Uterus (tissue), 2 donors: ENCODE measurements around the gene ERC2.

Experiments used
- POLR2A ChIP-seq, 2 donors: fragments of 450-650 bp; IDR thresholded peaks; one replicate each; pipeline ENCODE4 v1.6.1; 2016; ENCODE audit warnings: antibody characterized with exemption in 2 of 2, mild to moderate bottlenecking in 1 of 2, moderate library complexity in 1 of 2
- TF ChIP-seq, protein P1 (sequence below), 4 experiments: fragments of 200-600 bp in 2 of 4; fragments of 450-650 bp in 2 of 4; sonication (generic) in 2 of 4; IDR thresholded peaks; one replicate each; pipeline ENCODE4 v1.5.1; 2016 to 2019; ENCODE audit warnings: antibody characterized with exemption in 4 of 4, mild to moderate bottlenecking in 2 of 4, moderate library complexity in 1 of 4

DNA sequence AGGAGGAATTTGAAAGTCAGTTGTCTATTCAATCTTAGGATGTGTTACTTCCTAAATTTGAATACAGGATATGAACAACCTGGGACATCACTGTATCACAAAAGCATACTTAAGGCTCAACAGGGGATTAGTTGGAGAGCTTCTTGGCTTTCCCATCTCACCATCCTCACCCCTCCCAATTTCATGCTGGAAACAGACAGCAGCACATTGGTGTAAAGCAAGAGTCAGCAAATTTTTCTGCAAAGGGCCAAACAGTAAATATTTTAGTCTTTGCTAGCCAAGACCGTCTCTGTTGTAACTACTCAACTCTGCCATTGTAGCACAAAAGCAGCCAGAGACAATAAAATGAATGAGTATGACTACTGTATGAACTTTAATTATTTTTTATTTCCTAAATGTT is 94.9 kb downstream of the ERC2 start:
- TF ChIP-seq, protein P1, sequence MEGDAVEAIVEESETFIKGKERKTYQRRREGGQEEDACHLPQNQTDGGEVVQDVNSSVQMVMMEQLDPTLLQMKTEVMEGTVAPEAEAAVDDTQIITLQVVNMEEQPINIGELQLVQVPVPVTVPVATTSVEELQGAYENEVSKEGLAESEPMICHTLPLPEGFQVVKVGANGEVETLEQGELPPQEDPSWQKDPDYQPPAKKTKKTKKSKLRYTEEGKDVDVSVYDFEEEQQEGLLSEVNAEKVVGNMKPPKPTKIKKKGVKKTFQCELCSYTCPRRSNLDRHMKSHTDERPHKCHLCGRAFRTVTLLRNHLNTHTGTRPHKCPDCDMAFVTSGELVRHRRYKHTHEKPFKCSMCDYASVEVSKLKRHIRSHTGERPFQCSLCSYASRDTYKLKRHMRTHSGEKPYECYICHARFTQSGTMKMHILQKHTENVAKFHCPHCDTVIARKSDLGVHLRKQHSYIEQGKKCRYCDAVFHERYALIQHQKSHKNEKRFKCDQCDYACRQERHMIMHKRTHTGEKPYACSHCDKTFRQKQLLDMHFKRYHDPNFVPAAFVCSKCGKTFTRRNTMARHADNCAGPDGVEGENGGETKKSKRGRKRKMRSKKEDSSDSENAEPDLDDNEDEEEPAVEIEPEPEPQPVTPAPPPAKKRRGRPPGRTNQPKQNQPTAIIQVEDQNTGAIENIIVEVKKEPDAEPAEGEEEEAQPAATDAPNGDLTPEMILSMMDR (IDR thresholded peaks at IDR 0.05) = no peak
- no peak for TF ChIP-seq POLR2A (IDR thresholded peaks at IDR 0.05)
